Subcutaneous adipose tissue (tissue), 4 donors: ENCODE data around the gene GATAD2B. TPM values are rescaled to one million over a fixed set of nuclear protein-coding genes. Genes with fewer than 3 reads are reported as not detected.

Source experiments
- total RNA-seq, 4 donors: library from RNA; depleted of rRNA; stranded (reverse); fragments of >200 nt; gene quantifications; one replicate each; pipeline ENCODE4 v1.1.0, GENCODE V29; 2016
- TF ChIP-seq, protein P1 (sequence below): fragments of 450-650 bp; IDR thresholded peaks from one replicate; pipeline ENCODE4 v1.5.1; 2016; ENCODE audit warnings: low read depth, mild to moderate bottlenecking, control low read depth, antibody characterized with exemption, moderate library complexity

The GATAD2B gene
- total RNA-seq, 4 donors from 2014 or later, result 14.3 to 22.3 (median 18.1) TPM

DNA sequence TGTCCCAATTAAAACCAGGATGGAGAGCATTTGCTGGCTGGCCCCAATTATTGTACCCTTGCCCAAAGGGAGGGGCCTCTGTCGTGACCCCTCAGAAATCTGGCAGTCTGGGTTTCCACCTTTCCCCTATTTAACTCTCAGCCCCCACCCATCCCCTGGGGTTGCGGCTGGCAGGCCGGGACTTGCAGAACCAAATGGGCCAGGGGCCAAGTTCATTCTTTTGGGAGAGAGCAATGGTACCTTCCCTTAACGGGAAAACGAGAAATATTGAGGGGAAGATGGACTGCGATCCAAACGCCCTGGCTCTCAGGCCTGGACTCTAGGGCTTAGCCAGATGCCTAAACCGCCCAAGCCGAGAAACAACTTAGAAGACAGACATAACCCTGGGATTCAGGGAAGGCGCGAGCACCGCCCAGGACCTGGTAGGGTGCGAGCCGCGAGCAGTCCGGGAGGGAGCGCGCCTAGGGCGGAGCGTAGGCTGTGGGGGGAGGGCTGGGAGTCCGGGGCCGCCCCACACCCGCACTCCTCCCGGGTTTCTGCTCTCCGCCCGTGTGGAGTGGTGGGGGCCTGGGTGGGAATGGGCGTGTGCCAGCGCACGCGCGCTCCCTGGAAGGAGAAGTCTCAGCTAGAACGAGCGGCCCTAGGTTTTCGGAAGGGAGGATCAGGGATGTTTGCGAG, 147.9 kb downstream of the GATAD2B start, which contains the start of gene SLC27A3:
Gene SLC27A3 (plus strand): TSS at position 628 of the 678 bp plus-strand sequence. CDS start 91 bp downstream, outside the sequence.
- TF ChIP-seq, protein P1, sequence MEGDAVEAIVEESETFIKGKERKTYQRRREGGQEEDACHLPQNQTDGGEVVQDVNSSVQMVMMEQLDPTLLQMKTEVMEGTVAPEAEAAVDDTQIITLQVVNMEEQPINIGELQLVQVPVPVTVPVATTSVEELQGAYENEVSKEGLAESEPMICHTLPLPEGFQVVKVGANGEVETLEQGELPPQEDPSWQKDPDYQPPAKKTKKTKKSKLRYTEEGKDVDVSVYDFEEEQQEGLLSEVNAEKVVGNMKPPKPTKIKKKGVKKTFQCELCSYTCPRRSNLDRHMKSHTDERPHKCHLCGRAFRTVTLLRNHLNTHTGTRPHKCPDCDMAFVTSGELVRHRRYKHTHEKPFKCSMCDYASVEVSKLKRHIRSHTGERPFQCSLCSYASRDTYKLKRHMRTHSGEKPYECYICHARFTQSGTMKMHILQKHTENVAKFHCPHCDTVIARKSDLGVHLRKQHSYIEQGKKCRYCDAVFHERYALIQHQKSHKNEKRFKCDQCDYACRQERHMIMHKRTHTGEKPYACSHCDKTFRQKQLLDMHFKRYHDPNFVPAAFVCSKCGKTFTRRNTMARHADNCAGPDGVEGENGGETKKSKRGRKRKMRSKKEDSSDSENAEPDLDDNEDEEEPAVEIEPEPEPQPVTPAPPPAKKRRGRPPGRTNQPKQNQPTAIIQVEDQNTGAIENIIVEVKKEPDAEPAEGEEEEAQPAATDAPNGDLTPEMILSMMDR, result no peak

DNA sequence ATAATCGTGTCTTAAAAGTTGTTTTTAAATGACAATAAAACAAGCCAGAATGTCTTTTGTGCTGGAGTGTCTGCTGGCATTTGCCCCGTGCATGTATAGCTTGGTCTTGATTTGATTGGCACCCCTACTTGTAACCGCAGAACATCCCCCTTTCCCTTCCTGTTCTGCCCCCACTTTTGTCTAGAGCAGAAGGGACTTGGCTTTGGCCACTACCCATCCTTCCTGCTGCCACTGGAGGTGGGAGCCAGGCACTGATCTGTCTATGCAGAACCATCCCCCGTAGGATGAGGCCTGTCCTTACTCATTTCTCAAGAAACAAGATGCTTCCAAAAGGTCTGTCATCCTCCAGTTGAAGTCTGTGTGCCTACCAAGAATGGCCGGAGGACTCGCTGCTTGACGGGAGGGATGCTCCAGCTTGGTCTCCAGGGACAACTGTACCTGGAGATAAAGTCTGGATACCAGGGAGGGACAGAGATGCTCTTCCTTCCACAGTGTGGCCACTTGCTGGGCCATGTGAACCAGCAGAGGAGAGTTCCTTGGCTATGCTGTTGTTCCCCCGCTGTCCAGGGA, 148.7 kb downstream of the GATAD2B start:
- TF ChIP-seq, protein P1, result no peak

- TF ChIP-seq, protein P1, result no peak
These were observed 149.5 kb downstream of the GATAD2B start for GRCh38 chr1:153773096-153773921.

DNA sequence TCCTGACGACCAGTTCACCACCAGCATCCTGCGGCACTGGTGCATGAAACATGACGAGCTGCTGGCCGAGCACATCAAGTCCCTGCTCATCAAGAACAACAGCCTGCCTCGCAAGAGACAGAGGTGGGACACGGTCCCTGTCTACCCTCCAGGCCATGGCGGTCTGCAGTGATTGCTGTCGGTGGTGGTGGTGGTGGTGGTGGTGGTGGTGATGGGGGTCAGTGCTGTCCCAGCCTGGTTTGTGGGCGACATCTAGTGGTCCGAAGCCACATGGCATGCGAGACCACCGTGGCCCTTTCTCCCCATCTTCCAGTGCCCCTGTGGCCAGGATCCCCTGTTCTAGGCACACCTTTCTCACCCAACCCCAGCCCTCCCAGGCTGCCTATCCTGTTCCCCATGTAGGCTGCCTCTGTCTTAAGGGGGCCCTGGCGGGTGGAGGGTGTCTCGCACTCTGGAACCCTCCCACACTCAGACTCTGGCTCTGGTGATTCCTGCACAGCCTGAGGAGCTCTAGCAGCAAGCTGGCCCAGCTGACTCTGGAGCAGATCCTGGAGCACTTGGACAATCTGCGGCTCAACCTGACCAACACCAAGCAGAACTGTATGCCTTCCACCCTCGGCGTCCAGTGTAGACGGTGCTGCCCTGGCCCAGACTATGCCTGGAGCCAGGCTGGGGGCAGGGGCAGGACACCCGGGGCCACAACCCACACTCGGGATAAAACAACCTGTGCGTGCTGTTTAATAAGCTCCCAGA, 150.8 kb downstream of the GATAD2B start:
- TF ChIP-seq, protein P1, result no peak

GRCh38 chr1:153771261-153771660, 151.5 kb downstream of the GATAD2B start:
- TF ChIP-seq, protein P1, result no peak

DNA sequence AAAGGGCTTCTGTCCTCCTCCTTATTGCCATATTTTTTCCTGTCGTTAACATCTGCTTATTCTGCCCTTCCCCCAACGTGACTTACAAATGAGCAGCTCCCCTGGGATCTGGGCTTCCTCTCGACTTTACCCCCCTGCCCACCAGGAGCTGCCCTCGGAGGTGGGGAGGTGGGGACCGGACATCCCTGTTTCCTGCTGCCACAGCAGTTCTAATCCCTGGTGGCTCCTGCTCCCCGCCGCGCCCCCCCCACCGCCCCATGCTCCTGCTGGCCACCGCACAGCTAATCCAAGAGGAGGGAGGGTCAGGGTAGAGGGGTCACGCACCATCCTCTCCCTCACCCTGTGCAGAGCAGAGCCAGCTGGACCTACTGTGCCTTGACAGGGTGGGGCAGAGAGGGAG, 152.0 kb downstream of the GATAD2B start:
- TF ChIP-seq, protein P1, result no peak
